Trophoblast cell (in vitro differentiated cells and primary cell): Measurements from ENCODE around the gene BTBD10.

Source experiments
- DNase-seq, 2 donors: peaks; one replicate each; pipeline ENCODE4 v3.0.0-alpha.2; 2016
- H2AFZ ChIP-seq: 2 replicates; pipeline ENCODE4 v1.6.1; 2013; ENCODE audit warnings: low read length, moderate library complexity, mild to moderate bottlenecking; ENCODE audit not compliant: insufficient read depth, poor library complexity
- H2AK5ac ChIP-seq: 2 replicates; pipeline ENCODE4 v1.6.1; 2013; ENCODE audit warnings: mild to moderate bottlenecking, low read length
- H2BK120ac ChIP-seq: 2 replicates; pipeline ENCODE4 v1.6.1; 2013; ENCODE audit warnings: low read length, mild to moderate bottlenecking, moderate library complexity; ENCODE audit not compliant: insufficient read depth, poor library complexity
- H2BK12ac ChIP-seq: 2 replicates; pipeline ENCODE4 v1.6.1; 2013; ENCODE audit warnings: mild to moderate bottlenecking, low read length, moderate library complexity
- H2BK5ac ChIP-seq: 2 replicates; pipeline ENCODE4 v1.6.1; 2013; ENCODE audit warnings: low read length, low read depth, moderate library complexity, mild to moderate bottlenecking; ENCODE audit not compliant: poor library complexity
- H3K14ac ChIP-seq: 2 replicates; pipeline ENCODE4 v1.6.1; 2013; ENCODE audit warnings: mild to moderate bottlenecking, low read length
- H3K18ac ChIP-seq: 2 replicates; pipeline ENCODE4 v1.6.1; 2013; ENCODE audit warnings: mild to moderate bottlenecking, low read length
- H3K23ac ChIP-seq: 2 replicates; pipeline ENCODE4 v1.6.1; 2013; ENCODE audit warnings: low read length
- H3K27ac ChIP-seq: 2 replicates; pipeline ENCODE4 v1.5.1; 2013; ENCODE audit warnings: low read depth, mild to moderate bottlenecking, inconsistent platforms, low read length, moderate library complexity
- H3K27me3 ChIP-seq: 2 replicates; pipeline ENCODE4 v1.6.1; 2013; ENCODE audit warnings: inconsistent platforms, mild to moderate bottlenecking, low read length, moderate library complexity; ENCODE audit not compliant: insufficient read depth
- H3K36me3 ChIP-seq, 2 experiments: 1 replicate in 1 of 2; 2 replicates in 1 of 2; pipeline ENCODE4 v1.6.1; 2013; ENCODE audit warnings: low read length in 2 of 2, mild to moderate bottlenecking in 2 of 2, moderate library complexity in 1 of 2; ENCODE audit not compliant: insufficient read depth in 2 of 2, control insufficient read depth in 1 of 2
- H3K4ac ChIP-seq: 2 replicates; pipeline ENCODE4 v1.6.1; 2013; ENCODE audit warnings: low read depth, mild to moderate bottlenecking, low read length, moderate library complexity
- H3K4me1 ChIP-seq, 2 experiments: 1 replicate in 1 of 2; 2 replicates in 1 of 2; pipeline ENCODE4 v1.6.1; 2013; ENCODE audit warnings: low read length in 2 of 2, mild to moderate bottlenecking in 2 of 2, moderate library complexity in 1 of 2; ENCODE audit not compliant: insufficient read depth in 2 of 2, control insufficient read depth in 1 of 2
- H3K4me2 ChIP-seq: 2 replicates; pipeline ENCODE4 v1.6.1; 2013; ENCODE audit warnings: inconsistent platforms, mild to moderate bottlenecking, low read length, moderate library complexity
- H3K4me3 ChIP-seq: 2 replicates; pipeline ENCODE4 v1.5.1; 2013; ENCODE audit warnings: mild to moderate bottlenecking, low read depth, low read length, inconsistent platforms
- H3K79me1 ChIP-seq: one replicate; pipeline ENCODE4 v1.6.1; 2013; ENCODE audit warnings: low read length
- H3K79me2 ChIP-seq: 2 replicates; pipeline ENCODE4 v1.6.1; 2013; ENCODE audit warnings: low read length, mild to moderate bottlenecking; ENCODE audit not compliant: control insufficient read depth, insufficient read depth, poor library complexity
- H3K9ac ChIP-seq: 2 replicates; pipeline ENCODE4 v1.6.1; 2013; ENCODE audit warnings: mild to moderate bottlenecking, low read length
- H3K9me3 ChIP-seq: 2 replicates; pipeline ENCODE4 v1.6.1; 2013; ENCODE audit warnings: low read depth, mild to moderate bottlenecking, control low read depth, inconsistent platforms, low read length; ENCODE audit not compliant: insufficient read depth
- H4K12ac ChIP-seq: 2 replicates; pipeline ENCODE4 v1.6.1; 2013; ENCODE audit warnings: low read depth, mild to moderate bottlenecking, low read length, moderate library complexity
- H4K8ac ChIP-seq: 2 replicates; pipeline ENCODE4 v1.6.1; 2013; ENCODE audit warnings: low read depth, mild to moderate bottlenecking, low read length, moderate library complexity
- H4K91ac ChIP-seq: one replicate; pipeline ENCODE4 v1.6.1; 2013; ENCODE audit warnings: low read depth, mild to moderate bottlenecking, low read length, moderate library complexity
- WGBS: extraction: QIAGEN DNeasy Blood & Tissue Kit; methylation state at CpG from one replicate; pipeline ENCODE4 v1.1.7; 2013; ENCODE audit warnings: missing lambda C conversion rate; ENCODE audit not compliant: insufficient read length, insufficient coverage; ENCODE audit errors: extremely low coverage; 5-methylcytosine and 5-hydroxymethylcytosine counted together

BTBD10 gene

DNA sequence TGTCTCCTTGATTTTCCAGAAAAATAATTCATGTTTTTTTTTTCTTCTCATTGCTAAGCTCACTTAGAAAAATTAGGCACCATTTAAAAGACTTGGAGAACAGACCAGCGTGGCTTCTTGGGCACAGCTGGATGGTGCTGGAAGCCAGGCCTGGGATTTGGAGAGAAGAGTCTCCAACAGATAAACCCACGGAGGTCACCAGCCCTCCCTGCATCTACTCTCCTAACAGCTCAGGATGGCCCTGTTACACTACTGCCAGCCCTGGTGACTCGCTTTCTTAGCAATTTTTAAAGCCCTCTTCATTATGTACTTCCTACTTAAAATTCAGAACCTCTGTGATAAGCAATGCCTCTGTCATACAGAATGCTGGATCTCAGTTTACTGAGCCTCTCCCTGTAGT is 31.0 kb upstream of the BTBD10 start:
- no peak overlapping the region for H2BK5ac ChIP-seq
- no peak overlapping the region for H3K4me2 ChIP-seq
- no peak overlapping the region for H3K23ac ChIP-seq
- no peak overlapping the region for H3K18ac ChIP-seq
- no peak overlapping the region for H2AK5ac ChIP-seq
- WGBS: no CpG with 5 or more reads among the region's 3 CpGs
- H3K27me3 ChIP-seq: no peaks in the 10 kb centered on the region
- H4K91ac ChIP-seq: no peak overlapping the region
- no peak overlapping the region for H4K12ac ChIP-seq
- no peak overlapping the region for H3K14ac ChIP-seq
- H3K79me2 ChIP-seq: no peaks in the 10 kb centered on the region
- no peak overlapping the region for H2AFZ ChIP-seq
- H3K27ac ChIP-seq: no peak overlapping the region
- no peak overlapping the region for H4K8ac ChIP-seq
- DNase-seq: no peak
- H3K9ac ChIP-seq: no peak overlapping the region
- H2BK12ac ChIP-seq: no peak overlapping the region
- no peaks in the 10 kb centered on the region for H3K9me3 ChIP-seq
- H3K4me3 ChIP-seq: no peak overlapping the region
- H3K4me1 ChIP-seq: no peaks in the 10 kb centered on the region
- H3K4ac ChIP-seq: no peak overlapping the region
- H3K36me3 ChIP-seq: no peaks in the 10 kb centered on the region
- no peak overlapping the region for H2BK120ac ChIP-seq
- H3K79me1 ChIP-seq: no peaks in the 10 kb centered on the region

DNA sequence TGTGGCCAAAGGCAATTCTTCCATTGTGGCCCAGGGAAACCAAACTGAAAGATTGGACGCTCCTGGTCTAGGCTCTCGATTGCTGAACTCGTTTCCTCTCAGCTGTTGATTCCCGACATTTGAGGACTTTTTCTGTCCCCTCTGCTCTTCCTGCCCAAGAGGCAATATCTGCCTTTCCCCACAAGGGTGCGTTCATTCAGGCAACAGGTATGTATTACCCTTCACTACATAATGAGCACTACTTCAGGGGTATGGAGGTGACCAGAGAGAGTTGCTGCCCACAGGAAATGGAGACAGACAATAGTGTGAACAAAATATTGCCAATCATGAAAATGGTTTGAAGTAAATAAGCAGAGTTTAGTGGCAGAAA is 24.6 kb upstream of the BTBD10 start:
- H4K91ac ChIP-seq: no peak overlapping the region
- H3K27ac ChIP-seq: no peak overlapping the region
- H3K79me2 ChIP-seq: no peaks in the 10 kb centered on the region
- H3K23ac ChIP-seq: no peak overlapping the region
- no peak overlapping the region for H3K14ac ChIP-seq
- peak; percentile 42 to 64 for DNase-seq
- no peak overlapping the region for H4K8ac ChIP-seq
- H2BK5ac ChIP-seq: no peak overlapping the region
- H2BK120ac ChIP-seq: no peak overlapping the region
- H3K9ac ChIP-seq: no peak overlapping the region
- no CpG with 5 or more reads among the region's 5 CpGs for WGBS
- no peak overlapping the region for H4K12ac ChIP-seq
- no peak overlapping the region for H3K4me3 ChIP-seq
- H3K27me3 ChIP-seq: no peaks in the 10 kb centered on the region
- H2BK12ac ChIP-seq: no peak overlapping the region
- H3K4ac ChIP-seq: no peak overlapping the region
- H3K4me2 ChIP-seq: peak overlapping the region; percentile 44
- H2AK5ac ChIP-seq: no peak overlapping the region
- H3K9me3 ChIP-seq: no peaks in the 10 kb centered on the region
- no peak overlapping the region for H3K18ac ChIP-seq
- no peaks in the 10 kb centered on the region for H3K36me3 ChIP-seq
- H2AFZ ChIP-seq: no peak overlapping the region
- no peaks in the 10 kb centered on the region for H3K4me1 ChIP-seq
- no peaks in the 10 kb centered on the region for H3K79me1 ChIP-seq

DNA sequence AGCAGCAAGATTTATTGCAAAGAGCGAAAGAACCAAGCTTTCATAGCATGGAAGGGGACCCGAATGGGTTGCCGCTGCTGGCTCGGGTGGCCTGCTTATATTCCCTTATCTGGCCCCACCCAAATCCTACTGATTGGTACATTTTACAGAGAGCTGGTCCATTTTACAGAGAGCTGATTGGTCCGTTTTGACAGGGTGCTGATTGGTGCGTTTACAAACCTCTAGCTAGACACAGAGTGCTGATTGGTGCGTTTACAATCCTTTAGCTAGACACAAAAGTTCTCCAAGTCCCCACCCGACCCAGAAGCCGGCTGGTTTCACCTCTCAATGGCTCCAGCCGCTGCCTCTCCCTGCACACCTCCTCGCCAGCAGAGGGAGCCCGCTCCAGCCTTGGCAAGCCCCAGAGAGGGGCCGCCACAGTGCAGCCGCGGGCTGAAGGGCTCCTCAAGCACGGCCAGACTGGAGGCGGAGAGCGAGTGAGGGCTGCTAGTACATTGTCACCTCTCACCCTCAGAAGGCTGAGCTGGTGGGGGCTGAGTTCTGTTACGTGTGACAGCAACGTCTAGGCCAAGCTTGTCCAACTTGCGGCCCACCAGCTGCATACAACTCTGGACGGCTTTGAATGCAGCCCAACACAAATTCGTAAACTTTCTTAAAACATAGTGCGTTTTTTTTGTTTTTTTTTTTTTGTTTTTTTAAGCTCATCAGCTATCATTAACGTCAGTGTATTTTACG is 24.1 kb upstream of the BTBD10 start:
- Histone ChIP-seq H3K14ac (no peak overlapping the region), H3K18ac (no peak overlapping the region), H2BK120ac (no peak overlapping the region), H3K27ac (no peak overlapping the region), H3K9ac (no peak overlapping the region), H2AK5ac (no peak overlapping the region), H4K12ac (no peak overlapping the region), H3K4me2 (peak overlapping the region; percentile 44), H3K4me1 (no peaks in the 10 kb centered on the region), H3K79me2 (no peaks in the 10 kb centered on the region), H4K8ac (no peak overlapping the region), H2BK12ac (no peak overlapping the region), H3K36me3 (no peaks in the 10 kb centered on the region), H3K4ac (no peak overlapping the region), H2BK5ac (no peak overlapping the region), H2AFZ (no peak overlapping the region), H4K91ac (no peak overlapping the region), H3K79me1 (no peaks in the 10 kb centered on the region), H3K27me3 (no peaks in the 10 kb centered on the region), H3K23ac (no peak overlapping the region), H3K9me3 (no peaks in the 10 kb centered on the region), H3K4me3 (no peak overlapping the region)
- WGBS: no CpG with 5 or more reads among the region's 26 CpGs
- peak; percentile 71 to 86 for DNase-seq

DNA sequence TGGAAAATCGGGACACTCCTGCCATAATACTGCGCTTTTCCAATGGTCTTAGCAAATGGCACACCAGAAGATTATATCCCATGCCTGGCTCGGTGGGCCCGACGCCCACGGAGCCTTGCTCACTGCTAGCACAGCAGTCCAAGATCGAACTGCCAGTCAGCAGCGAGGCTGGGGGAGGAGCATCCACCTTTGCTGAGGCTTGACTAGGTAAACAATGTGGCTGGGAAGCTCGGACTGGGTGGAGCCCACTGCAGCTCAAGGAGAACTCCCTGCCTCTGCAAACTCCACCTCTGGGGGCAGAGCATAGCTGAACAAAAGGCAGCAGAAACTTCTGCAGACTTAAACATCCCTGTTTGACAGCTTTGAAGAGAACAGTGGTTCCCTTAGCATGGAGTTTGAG is 17.2 kb upstream of the BTBD10 start:
- H2AFZ ChIP-seq: no peak overlapping the region
- H4K12ac ChIP-seq: no peak overlapping the region
- no peak overlapping the region for H3K4me2 ChIP-seq
- no peak overlapping the region for H3K27ac ChIP-seq
- no CpG with 5 or more reads among the region's 9 CpGs for WGBS
- H3K14ac ChIP-seq: no peak overlapping the region
- H3K9me3 ChIP-seq: peaks cover 6% of the 10 kb centered on the region
- peaks cover 0 to under 1% of the 10 kb centered on the region in 2 experiments for H3K4me1 ChIP-seq
- H3K36me3 ChIP-seq: no peaks in the 10 kb centered on the region
- no peak overlapping the region for H2AK5ac ChIP-seq
- no peaks in the 10 kb centered on the region for H3K79me1 ChIP-seq
- no peak overlapping the region for H2BK120ac ChIP-seq
- no peak overlapping the region for H4K8ac ChIP-seq
- H3K4me3 ChIP-seq: no peak overlapping the region
- no peak overlapping the region for H2BK5ac ChIP-seq
- DNase-seq: no peak
- H3K79me2 ChIP-seq: no peaks in the 10 kb centered on the region
- no peak overlapping the region for H3K18ac ChIP-seq
- H4K91ac ChIP-seq: no peak overlapping the region
- no peaks in the 10 kb centered on the region for H3K27me3 ChIP-seq
- no peak overlapping the region for H2BK12ac ChIP-seq
- no peak overlapping the region for H3K23ac ChIP-seq
- no peak overlapping the region for H3K9ac ChIP-seq
- no peak overlapping the region for H3K4ac ChIP-seq
